Peyer's patch (tissue), 4 donors: ENCODE results near the gene STIL.

ENCODE experiments used
- POLR2A ChIP-seq, 2 donors: fragments of 450-650 bp; IDR thresholded peaks; one replicate each; pipeline ENCODE4 v1.5.1; 2017; ENCODE audit warnings: antibody characterized with exemption in 2 of 2, mild to moderate bottlenecking in 2 of 2, moderate library complexity in 2 of 2
- TF ChIP-seq, protein P1 (sequence below), 6 experiments: fragments of 450-650 bp in 4 of 6; fragments of 200-600 bp in 2 of 6; sonication (generic) in 1 of 6; IDR thresholded peaks; one replicate each; pipeline ENCODE4 v1.5.1; 2017 to 2019; ENCODE audit warnings: antibody characterized with exemption in 6 of 6, mild to moderate bottlenecking in 3 of 6, moderate library complexity in 1 of 6

DNA sequence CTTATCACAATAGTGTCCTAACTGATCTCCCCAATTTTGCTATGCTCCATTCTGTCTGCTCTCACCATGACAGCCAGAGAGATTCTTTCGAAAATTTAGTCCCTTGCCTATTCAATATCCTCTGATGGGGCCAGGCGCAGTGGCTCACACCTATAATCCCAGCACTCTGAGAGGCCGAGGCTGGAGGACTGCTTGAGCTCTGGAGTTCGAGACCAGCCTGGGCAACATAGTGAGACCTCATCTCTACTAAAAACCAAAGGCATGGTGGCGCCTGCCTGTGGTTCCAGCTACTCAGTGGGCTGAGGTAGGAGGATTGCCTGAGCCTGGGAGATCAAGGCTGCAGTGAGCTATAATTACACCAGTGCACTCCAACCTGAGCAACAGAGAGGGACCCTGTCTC lies 108.0 kb downstream of the STIL start:
- no peak for TF ChIP-seq POLR2A (IDR thresholded peaks at IDR 0.05)
- TF ChIP-seq, protein P1, sequence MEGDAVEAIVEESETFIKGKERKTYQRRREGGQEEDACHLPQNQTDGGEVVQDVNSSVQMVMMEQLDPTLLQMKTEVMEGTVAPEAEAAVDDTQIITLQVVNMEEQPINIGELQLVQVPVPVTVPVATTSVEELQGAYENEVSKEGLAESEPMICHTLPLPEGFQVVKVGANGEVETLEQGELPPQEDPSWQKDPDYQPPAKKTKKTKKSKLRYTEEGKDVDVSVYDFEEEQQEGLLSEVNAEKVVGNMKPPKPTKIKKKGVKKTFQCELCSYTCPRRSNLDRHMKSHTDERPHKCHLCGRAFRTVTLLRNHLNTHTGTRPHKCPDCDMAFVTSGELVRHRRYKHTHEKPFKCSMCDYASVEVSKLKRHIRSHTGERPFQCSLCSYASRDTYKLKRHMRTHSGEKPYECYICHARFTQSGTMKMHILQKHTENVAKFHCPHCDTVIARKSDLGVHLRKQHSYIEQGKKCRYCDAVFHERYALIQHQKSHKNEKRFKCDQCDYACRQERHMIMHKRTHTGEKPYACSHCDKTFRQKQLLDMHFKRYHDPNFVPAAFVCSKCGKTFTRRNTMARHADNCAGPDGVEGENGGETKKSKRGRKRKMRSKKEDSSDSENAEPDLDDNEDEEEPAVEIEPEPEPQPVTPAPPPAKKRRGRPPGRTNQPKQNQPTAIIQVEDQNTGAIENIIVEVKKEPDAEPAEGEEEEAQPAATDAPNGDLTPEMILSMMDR (IDR thresholded peaks at IDR 0.05) = no peak
